Skin of body (tissue), 2 donors: Measurements from ENCODE around the gene ARL3. TPM values are rescaled to one million over a fixed set of nuclear protein-coding genes. Genes with fewer than 3 reads are reported as not detected.

Source experiments
- DNase-seq: peaks from one replicate; lab custom pipeline; 2025; lab: John Stamatoyannopoulos, UW
- total RNA-seq: library from RNA; depleted of rRNA; stranded (reverse); fragments of >200 nt; gene quantifications from one replicate; pipeline ENCODE4 v1.2.3, GENCODE V29; 2014

The ARL3 gene
- total RNA-seq, 1 donor from 2014 or later = 6.2 TPM

DNA sequence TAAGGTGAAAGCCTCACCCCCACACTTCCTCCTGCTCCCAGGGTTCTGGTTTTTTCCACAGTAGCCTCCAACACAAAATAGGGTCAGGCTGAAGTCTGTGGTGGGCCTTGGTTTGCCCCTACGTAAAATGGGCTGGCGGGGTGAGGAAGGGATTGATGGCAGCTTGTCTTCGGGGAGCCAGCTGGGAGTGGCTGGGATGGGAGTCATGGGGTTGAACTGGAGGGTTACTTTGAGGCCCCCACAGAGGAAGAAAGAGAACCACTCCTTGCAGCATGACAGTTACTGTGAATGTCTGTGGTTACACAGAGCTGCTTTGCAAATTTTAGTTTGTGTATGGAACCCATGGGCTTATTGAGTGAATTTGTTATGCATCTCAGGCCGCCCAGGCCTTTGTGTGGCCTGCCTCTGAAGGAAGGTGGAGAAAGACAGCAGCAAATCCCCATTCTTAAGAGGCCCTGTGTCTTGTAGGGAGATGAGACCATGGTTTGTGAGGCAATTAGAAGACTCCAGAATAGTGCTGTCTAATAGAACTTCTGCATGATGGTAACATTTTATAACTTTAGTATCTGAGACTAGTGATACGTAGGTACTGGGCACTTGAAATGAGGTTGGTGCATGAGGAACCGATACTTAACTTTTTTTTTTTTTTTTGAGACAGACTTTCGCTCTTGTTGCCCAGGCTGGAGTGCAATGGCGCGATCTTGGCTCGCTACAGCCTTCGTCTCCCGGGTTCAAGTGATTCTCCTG, 61.9 kb downstream of the ARL3 start:
- no peak for DNase-seq

DNA sequence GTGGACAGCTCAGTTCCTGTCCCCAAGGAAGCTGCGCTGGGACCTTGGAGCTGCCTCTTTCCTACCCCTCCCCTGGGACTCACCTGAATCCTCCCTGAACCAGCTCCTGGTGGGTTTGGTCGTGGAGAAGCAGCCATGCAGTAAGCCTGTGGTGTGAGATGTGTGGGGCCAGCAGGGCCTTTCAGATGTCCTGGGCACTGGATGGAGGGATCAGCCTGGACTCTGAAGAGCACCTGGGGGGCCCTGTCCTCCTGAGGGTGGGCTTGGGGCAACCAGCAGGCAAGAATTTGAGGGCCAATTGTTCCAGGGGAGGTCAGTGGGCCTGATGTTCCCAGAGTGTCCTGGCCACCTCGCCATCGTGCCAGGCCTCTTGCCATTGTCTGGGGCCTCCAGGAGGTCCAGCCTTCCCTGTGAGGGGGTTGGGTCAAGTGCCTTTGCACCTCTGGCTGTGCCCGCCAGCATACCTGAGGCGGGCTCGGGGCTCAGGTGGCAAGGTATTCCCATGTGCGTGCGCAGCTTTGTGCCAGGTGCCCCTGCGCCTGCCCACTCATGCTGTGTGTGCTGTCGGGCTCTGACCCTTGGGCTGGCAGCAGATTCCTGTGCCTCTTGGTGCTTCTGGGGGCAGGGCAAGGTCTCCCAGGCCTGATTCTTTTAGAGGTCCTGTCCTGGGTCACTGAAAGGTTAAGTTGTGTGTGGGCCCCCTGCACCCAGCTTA, 62.6 kb downstream of the ARL3 start:
- no peak for DNase-seq

DNA sequence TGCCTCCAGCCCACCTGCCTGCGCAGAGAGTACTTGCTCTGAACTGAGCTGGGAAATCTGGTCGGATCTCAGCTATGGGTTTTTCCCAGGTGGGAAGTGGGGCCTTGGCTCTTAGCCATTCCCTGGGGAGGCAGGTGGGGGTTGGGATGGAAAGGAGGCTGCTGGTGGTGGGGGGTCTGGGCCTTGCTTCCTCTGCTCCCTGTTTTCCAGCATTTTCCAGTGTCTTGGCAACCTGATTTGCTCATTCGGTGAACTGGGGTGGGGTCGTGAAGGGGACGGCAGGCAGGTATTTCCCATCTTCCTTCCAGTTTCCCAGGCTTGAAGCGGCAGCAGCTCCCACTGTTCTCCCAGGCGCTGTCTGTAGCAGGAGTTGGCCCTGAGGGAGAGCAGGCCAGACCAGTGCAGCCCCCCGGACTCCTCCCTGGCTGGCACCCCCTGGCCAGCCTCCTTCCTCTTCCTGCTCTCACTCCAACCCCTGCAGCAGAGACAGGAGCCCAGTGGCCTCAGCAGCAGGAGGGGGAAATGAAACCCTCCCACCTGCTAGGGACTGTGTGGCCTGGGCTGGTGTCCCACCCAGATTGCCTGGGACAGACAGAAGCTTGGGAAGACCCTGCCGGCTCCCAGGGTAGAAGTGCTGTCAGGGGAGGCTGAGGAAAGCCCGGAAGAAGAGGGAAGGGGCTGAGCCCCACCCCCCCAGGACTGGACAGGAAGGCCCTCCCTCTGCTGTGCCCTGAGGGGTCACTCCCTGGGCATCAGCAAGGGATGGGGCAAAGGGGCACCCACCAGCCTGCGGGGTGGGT, 63.3 kb downstream of the ARL3 start:
- DNase-seq = no peak

DNA sequence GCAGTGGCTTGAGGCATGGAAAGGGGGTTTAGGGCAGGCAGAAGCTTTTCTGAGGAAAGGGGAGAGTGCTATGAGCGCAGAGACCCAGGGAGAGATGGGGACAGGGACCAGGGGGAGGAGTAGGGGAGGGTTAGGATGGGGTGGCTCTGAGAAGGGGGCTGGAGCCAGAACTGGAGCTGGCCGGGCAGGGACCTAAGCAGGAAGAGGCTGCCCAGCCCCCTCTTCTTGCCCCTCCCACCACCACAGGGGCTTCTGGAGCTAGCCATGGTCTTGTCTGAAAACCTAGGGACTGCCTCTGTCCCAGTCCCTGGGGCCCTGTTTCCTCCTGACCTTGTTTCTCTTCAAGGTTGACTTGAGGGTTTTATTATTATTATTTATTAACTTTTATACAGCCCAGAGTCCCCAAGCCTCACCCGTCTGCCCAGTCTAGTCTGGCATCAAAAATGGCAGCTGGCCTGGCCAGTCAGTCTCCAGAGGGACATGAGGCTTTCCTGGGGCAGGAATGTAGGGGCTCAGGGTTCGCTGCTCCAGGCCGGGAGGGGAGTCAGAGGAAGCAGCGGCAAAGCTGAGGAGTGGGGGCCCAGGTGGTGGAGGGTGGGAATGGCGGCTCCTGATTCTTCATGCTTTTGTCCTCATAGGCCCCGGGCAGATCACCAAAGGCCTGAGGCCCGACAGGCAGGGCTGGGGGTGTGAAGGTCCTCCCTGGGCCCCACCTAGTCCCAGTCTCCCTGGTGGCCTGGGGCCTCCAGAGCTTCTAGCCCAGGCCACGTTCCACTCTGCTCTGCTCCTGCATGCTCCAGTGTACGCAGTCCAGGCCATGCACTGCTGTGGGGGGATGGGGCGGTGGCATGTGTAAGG, 64.2 kb downstream of the ARL3 start:
- DNase-seq = no peak

DNA sequence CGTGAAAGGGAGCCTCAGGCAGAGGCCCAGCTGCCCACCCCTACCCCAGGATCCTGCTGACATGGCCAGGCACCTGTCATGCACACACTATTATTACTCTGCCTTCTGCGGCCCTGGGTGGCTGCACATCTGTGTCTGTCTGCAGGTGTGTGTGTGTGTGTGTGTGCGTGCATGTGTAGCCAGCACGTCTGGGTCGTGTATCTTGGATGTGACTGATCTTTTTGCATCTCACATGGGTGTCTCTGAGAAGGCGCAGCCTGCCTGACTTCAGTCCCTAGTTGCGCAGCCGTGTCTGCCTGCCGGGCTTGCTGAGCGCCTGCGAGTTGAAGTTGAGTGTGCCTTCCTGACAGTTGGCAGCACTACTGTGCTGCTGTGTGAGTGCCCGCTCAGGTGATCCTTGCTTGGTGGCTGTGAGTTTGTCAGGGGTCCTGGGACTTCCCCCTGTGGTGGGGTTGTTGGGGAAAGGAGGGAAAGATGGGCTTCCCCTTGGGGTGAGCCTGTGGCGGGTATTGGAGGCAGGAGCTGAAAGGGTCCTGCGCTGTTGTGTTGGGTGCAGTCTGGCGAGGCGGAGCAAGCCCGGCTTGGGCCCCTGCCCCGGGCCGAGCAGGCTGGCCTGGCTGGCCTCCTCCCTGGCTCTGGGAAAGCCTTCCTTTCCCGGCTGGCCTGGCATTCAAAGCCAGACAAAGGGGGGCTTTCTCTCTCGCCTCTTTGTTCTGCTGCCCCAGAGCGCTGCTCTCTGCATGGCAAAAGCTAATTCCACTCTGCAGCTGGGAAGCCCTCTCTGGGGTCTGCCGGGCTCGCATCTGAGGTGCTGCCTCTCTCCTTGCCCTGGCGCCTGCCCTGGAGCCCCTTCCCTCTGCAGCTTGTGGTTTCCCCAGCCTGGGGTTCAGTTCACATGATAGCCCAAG, 65.1 kb downstream of the ARL3 start:
- no peak for DNase-seq

DNA sequence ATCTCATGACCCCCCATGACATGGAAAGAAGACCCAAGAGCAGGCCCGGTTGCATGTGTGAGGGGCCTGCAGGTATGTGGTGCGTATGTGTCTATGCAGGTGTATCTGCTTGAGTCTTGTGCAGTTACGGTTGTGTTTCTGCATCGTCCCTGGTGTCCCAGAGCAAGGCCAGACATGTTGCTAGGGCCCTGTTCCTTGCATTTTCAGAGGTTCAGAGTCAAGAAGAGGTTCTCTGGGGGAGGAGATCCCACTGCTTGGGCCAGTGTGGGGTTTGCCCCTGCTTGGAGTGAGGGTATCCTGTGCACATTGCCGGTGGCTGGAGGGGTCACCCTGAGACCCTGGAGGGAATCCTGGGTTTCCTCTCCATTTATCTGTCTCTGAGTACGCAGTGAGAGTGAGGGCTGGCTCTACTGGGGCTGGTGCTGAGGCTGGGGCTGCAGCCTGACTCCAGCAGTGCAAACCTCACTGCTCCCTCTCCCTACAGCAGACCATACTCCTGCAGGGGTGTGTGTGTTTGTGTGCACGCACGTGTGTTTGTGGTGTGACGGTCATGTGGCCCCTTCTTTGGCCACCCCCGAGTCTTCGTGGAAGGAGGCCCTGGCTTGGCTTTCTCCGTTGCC, 65.8 kb downstream of the ARL3 start:
- no peak for DNase-seq

DNA sequence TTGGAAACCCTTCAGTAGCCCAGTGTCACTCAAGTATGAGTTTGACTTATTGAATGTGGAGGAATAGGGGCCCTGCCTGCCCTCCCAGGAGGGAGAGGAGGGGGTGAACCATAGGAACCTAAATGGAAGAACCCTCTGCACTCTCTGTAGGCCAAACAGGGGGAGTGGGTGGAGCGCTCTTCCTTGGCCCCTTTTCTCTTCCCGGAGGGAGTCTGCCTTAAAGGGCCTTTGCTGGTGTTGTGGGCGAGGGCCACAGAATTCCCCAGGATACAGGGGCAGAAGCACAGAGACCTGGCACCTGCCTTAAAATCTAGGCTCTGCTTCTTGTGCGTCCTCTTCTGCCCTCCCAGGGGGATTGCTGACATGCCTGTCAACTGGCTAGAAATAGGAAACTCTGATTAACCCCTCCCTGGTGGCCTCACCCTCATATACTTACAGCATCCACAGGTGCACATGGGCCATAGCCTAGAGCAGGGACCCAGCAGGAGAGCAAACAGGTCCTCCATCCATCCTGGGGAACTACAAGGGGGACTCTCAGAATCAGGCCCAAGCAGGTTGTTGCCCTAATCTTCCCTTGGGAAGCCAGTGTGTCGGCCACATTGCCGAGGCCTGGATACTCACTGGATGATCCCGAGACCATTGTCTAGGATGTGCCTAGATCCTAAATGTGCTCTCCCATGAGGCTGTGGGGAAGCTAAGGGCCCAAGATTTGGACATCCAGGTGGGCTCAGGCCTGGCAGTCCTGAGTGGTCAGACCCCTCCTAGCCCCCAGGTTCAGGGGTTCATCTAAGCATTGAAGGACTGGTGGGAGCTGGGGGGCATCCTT, 66.5 kb downstream of the ARL3 start:
- DNase-seq = no peak

DNA sequence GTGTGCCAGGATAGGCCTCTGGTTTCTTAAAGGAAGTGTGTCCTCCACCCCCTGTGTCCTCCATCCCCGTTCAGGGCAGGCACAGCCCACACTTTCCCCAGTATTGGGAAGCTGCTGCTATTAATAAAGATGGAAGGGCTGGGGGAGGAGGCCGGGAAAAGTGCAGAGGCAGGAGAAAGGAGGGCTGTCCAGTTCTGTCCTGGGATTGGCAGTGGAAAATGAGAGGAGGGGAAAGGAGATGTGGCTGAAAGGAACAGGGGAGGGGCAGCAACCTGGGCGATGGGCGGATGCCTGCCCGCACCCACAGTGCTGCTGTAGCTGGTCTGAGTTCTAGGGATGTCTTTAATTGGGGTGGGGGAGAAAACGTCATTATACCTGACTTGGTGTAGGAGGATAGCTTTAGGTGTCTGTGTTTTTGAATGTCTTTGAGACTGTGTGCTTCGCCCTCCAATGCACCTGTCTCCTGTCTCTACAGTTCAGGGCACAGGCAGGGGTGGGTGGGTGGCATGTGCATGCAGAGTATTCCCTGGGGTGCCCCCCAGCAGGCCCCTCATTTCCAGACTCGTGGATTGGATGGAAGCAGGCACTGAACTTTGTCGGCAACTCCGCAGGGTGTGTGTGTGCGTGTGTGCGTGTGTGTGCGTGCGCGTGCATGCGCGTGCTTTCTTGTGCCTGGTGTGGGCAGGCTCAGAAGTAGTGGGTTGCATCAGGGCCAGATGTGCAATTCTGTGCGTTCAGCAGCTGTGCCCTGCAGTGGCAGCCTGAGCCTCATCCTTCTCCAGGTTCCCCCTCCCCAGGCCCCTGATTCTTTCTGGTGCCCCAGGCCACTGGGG, 67.4 kb downstream of the ARL3 start:
- peak; percentile 86 for DNase-seq

DNA sequence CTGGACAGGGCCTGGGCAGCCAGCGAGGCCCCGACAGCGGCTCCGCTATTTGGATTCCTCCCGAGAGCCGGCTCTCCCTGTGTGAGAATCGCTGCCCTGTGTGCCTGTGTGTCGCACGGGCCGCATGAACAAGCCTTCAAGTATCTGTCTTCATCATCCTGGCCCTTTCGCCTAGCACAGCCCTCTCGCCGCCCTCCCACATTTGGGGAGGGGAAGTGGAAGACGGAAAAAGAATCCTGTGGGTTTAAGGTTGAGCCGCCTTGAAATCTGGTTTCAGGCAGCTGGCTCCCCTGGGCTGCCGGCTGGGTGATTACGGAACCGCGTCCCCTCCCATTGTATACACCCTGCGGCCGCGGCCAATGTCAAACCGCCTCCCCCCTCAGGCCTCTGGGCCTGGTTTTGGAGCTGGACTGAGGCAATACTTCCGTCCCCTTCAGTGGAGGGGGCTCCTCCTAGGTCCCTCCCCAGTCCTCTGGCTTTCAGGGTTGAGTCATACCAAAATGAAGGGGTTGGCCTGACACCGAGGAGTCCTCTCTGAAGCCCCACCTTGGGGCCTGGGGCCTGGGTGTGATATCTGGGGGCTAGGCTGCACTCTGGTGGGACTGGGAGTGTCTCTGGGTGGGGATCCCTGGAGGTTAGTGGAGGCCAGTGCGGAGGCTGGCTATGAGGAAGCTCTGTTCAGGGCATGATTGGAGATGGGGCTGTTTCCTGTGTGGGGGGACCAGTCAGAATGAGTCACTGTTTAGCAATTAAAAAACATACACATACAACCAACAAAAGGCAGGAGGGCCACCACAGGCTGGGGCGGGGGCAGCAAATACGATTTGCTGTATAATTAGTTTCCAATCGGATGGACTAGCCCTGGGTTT, 68.2 kb downstream of the ARL3 start:
- peak; percentile 90 for DNase-seq

DNA sequence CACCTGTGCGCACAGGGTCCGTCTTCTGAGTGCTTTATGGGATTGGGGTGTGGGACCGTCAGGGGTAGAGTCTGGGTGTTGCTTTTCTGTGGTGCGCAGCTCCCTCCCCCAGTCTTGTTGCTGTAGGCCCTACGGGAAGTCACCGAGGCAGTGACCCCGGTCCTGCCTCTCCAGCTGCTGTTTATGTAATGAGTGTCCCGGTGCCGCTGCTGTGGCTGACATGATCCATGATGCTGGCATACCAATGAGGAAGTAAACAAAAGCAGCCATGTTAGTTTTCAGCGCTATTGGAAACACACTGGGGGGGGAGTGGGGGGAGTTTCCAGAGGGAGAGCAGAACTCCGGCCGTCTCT, 68.8 kb downstream of the ARL3 start:
- peak; percentile 74 for DNase-seq

DNA sequence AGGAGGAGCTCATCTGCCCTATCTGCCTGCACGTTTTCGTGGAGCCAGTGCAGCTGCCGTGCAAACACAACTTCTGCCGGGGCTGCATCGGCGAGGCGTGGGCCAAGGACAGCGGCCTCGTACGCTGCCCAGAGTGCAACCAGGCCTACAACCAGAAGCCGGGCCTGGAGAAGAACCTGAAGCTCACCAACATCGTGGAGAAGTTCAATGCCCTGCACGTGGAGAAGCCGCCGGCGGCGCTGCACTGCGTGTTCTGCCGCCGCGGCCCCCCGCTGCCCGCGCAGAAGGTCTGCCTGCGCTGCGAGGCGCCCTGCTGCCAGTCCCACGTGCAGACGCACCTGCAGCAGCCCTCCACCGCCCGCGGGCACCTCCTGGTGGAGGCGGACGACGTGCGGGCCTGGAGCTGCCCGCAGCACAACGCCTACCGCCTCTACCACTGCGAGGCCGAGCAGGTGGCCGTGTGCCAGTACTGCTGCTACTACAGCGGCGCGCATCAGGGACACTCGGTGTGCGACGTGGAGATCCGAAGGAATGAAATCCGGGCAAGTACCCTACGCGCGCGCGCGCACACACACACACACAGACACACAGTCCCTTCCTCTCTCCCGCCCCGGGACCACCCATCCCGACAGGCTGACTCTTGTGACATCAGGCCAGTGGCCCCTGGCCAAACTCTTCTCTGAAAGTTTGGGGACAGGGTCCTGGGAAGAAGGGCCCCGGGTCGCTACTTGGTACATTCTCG, 69.4 kb downstream of the ARL3 start:
- peak; percentile 67 for DNase-seq

DNA sequence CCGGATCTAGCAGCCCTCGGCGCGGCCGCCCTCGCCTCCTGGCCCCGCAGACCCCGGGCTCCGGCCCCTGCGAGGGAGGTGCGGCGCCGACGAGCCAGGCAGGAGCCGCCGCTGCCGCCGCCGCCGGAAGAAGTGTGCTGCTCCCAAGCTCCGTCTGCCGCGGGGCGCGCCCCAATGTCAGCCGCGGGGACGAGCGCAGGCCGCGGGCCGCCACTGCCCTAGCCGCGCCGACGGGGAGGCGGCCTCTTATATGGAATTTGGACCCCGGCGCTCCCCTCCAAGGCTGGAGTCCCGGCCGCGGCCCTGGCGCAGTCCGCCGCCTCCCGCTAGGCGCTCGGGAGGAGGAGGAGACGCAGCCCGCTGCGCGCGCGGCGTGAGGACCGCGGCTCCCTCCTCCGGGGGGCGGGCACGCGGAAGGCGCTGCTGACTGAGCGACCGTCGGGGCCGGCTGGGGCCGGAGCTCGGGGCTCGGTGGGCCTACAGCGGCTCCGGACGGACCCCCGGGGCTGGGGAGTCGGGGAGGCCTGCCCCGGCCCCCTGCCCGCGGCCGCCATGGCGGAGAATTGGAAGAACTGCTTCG, 70.0 kb downstream of the ARL3 start, which contains the start of gene TRIM8:
Gene TRIM8 (plus strand): TSS at position 414 of the 580 bp plus-strand sequence. CDS start 139 bp downstream, at position 553.
- no peak for DNase-seq

DNA sequence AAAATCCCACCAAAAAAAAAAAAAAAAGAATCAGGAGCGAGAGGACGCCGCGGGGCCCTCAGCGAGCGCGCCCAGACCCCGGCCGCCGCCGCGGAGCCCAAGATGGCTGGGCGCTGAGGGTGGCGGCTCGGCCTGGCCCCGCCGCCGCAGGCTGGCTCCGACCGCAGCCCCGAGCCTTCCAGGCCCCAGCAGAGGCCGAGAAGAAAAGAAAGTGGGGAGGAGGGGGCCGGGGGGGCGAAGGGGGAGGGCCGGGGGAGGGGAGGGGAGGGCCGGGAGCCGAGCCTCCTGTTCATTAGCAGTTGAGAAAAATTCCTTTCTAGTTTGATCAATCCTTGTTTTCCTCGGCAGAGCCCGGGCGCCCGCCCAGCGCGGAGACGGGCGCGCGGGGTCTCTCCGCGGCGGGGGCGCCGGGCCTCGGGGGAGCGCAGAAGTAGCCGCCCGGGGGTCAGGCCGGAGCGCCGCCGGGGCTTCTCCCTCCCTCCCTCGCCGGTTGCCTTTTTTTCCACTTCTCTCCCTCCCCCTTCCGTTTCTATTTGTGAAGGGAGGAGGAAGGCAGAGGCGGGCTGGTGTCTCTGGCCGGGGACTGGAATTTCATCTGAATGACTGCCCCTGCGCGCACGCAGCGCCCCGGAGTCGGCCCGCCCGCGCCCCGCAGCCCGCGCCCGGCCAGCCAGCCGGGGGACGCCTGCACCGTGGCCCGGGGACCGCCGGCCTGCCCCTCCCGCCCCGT, 70.7 kb downstream of the ARL3 start:
- peak; percentile 70 for DNase-seq

DNA sequence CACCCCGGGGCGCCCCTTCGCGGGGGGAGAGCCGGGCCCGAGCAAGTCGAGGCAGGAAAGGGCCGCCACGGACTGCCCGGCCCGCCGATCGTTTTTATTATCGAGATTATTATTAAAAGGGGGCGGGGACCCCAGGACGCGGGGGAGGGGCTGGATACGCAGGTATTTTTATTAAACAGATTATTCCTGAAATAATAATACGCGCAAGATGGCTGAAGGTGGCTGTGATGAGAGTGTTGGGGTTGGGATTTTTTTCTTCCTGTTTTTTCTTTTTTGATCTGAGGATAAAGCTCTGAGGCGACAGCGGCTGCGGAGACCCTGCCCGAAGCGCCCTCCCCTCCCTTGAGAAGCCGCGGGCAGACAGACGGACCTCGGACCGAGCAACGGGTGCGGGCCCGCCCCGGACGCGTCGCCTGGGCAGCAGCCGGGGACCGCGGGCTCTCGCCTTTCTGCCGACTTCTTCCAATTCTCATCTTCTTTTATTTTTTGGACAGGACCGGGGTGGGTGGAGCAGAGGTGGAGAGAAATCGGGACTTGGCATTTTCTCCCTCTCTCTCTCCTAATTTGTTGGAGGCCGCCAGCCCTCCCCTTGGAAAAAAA, 71.4 kb downstream of the ARL3 start:
- peak; percentile 74 for DNase-seq
